Measurements from ENCODE around the gene KRTAP5-11. TPM values are rescaled to one million over a fixed set of nuclear protein-coding genes. Genes with fewer than 3 reads are reported as not detected.
"Not testable (repeated sequence)": the region's sequence is repeated elsewhere in the genome, so short reads cannot be mapped to it uniquely, and the experiment has no call there.

Gene KRTAP5-11
- polyA plus RNA-seq, 1 donor from 2014 or later: not detected

- not testable (repeated sequence) for H3K36me3 Mint-ChIP-seq, H3K9me3 Mint-ChIP-seq, H3K4me1 Mint-ChIP-seq, H3K27ac Mint-ChIP-seq
- peaks cover 28% of the 10 kb centered on the region for H3K27me3 Mint-ChIP-seq
- peak overlapping the region in 1 of 4 donors; percentile 37 for H3K4me3 Mint-ChIP-seq
These were observed 20.5 kb upstream of the KRTAP5-11 start for GRCh38 chr11:71603221-71603620.

GRCh38 chr11:71589546-71589920 lies 6.9 kb upstream of the KRTAP5-11 start:
- H3K36me3 Mint-ChIP-seq, H3K27ac Mint-ChIP-seq, H3K9me3 Mint-ChIP-seq, H3K4me1 Mint-ChIP-seq, H3K27me3 Mint-ChIP-seq, H3K4me3 Mint-ChIP-seq: not testable (repeated sequence)

DNA sequence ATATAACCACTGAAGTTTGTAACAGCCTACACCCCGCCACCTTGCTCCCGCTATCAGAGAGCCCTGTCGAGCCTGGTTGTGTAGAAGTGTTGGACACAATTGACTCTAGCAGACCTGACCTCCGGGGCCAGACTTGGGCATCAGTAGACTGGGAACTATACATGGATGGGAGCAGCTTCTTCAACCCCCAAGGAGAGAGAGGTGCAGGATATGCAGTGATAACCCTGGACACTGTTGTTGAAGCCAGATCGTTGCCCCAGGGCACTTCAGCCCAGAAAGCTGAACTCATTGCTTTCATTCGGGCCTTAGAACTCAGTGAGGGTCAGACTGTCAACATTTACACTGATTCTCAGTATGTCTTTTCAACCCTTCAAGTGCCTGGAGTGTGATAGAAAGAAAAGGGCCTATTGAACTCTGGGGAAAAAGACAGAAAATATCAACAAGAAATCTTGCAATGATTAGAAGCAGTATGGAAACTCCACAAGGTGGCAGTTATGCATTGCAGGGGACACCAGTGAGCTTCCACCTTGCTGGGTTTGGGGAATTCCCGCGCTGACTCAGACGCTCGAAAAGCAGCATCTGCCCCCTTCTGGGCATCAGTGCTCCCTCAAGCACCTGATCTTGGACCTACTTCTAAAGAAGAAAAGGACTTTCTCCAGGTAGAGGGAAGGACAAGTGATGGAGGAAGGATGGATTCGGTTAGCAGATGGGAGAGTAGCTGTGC lies 6.3 kb upstream of the KRTAP5-11 start:
- not testable (repeated sequence) for H3K4me1 Mint-ChIP-seq, H3K36me3 Mint-ChIP-seq, H3K27ac Mint-ChIP-seq, H3K27me3 Mint-ChIP-seq, H3K9me3 Mint-ChIP-seq, H3K4me3 Mint-ChIP-seq

DNA sequence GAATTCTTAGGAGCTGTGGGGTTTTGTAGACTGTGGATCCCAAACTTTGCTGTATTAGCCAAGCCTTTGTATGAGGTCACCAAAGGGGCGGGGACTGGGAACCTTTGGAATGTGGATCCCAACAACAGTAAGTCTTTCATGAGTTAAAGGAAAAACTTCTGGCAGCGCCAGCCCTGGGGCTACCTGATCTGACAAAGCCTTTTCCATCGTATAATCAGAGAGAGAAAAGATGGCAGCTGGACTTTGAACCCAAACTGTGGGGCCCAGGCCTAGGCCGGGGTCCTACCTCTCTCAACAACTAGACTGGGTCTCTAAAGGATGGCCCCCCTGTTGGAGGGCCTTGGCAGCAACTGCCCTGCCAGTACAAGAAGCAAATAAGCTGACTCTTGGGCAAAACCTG lies 5.6 kb upstream of the KRTAP5-11 start:
- H3K4me1 Mint-ChIP-seq, H3K36me3 Mint-ChIP-seq, H3K9me3 Mint-ChIP-seq, H3K27ac Mint-ChIP-seq, H3K4me3 Mint-ChIP-seq, H3K27me3 Mint-ChIP-seq: not testable (repeated sequence)

- not testable (repeated sequence) for H3K9me3 Mint-ChIP-seq, H3K36me3 Mint-ChIP-seq, H3K4me3 Mint-ChIP-seq, H3K4me1 Mint-ChIP-seq, H3K27ac Mint-ChIP-seq
- H3K27me3 Mint-ChIP-seq: peaks cover 12% of the 10 kb centered on the region
These were observed 3.0 kb upstream of the KRTAP5-11 start for GRCh38 chr11:71585673-71586072.

GRCh38 chr11:71582969-71583368 lies 294 bp upstream of the KRTAP5-11 start:
- peaks cover 14% of the 10 kb centered on the region for H3K27me3 Mint-ChIP-seq
- H3K36me3 Mint-ChIP-seq, H3K27ac Mint-ChIP-seq, H3K9me3 Mint-ChIP-seq, H3K4me3 Mint-ChIP-seq, H3K4me1 Mint-ChIP-seq: not testable (repeated sequence)

GRCh38 chr11:71581826-71582225 lies 849 bp downstream of the KRTAP5-11 start:
- Mint-ChIP-seq H3K27me3 (peaks cover 14% of the 10 kb centered on the region), H3K27ac (no peak overlapping the region), H3K4me1 (peaks cover 0 to 5% (median 2%) of the 10 kb centered on the region in 3 donors)

DNA sequence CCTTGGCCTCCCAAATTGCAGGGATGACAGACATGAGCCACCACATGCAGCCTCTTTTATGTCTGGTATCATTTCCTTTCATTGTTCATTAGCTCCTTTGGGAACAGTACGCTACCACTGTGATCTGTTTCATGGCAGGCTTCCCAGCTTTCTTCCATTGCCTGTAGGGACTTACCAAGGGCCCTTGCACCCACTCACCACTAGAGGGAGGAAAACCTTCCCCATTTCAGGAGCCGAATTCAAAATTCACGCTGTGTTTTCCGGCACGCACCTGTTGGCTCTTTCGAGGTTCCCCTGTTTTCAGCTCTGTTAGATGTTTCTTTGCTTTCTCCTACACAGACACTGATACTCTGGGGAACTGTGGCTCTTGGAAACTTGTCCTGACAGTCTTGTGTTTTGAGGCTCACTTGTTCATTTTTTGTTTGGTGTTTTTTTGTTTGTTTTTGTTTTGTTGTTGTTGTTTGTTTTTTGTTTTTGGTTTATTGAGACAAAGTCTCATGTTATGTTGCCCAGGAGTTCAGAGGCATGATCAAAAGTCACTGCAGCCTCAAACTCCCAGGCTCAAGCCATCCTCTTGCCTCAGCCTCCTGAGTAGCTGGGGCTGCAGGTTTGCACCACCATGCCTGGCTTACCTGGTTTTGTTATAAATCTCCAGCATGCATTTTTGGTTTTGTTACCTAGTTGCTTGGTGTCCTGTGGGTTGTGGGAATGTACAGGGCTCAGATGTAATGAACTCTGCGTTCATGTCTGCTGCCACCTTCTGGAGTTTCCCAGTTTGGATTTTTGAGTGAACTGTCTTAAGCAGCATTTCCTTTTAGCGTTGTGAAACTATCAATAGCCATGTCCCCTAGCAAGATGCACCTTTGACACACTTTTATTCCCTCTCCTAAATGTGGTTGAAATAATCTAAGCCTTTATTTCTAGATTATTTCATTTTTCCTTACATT lies 2.3 kb downstream of the KRTAP5-11 start:
- H3K36me3 Mint-ChIP-seq: peaks cover 3% of the 10 kb centered on the region
- no peak overlapping the region for H3K4me3 Mint-ChIP-seq
- peaks cover 14% of the 10 kb centered on the region for H3K27me3 Mint-ChIP-seq
- H3K27ac Mint-ChIP-seq: no peak overlapping the region
- peaks cover 0 to 7% (median 4%) of the 10 kb centered on the region in 3 donors for H3K4me1 Mint-ChIP-seq
- no peaks in the 10 kb centered on the region for H3K9me3 Mint-ChIP-seq

More at GRCh38 chr11:71581826-71582225, 849 bp downstream of the KRTAP5-11 start:
- Mint-ChIP-seq H3K9me3 (no peaks in the 10 kb centered on the region), H3K4me3 (no peak overlapping the region), H3K36me3 (peaks cover 1% of the 10 kb centered on the region)

GRCh38 chr11:71579513-71579912 lies 3.2 kb downstream of the KRTAP5-11 start:
- H3K4me1 Mint-ChIP-seq, H3K9me3 Mint-ChIP-seq, H3K36me3 Mint-ChIP-seq, H3K4me3 Mint-ChIP-seq, H3K27ac Mint-ChIP-seq: not testable (repeated sequence)
- peaks cover 12% of the 10 kb centered on the region for H3K27me3 Mint-ChIP-seq

GRCh38 chr11:71577469-71578004 lies 5.1 kb downstream of the KRTAP5-11 start:
- H3K36me3 Mint-ChIP-seq: peaks cover 3% of the 10 kb centered on the region
- no peaks in the 10 kb centered on the region for H3K9me3 Mint-ChIP-seq
- no peak overlapping the region for H3K4me3 Mint-ChIP-seq
- H3K4me1 Mint-ChIP-seq: peaks cover 0 to 7% (median 4%) of the 10 kb centered on the region in 3 donors
- H3K27ac Mint-ChIP-seq: no peak overlapping the region
- H3K27me3 Mint-ChIP-seq: peaks cover 17% of the 10 kb centered on the region

GRCh38 chr11:71576688-71577465 lies 5.8 kb downstream of the KRTAP5-11 start:
- H3K4me3 Mint-ChIP-seq, H3K4me1 Mint-ChIP-seq, H3K9me3 Mint-ChIP-seq, H3K36me3 Mint-ChIP-seq, H3K27ac Mint-ChIP-seq: not testable (repeated sequence)
- peaks cover 14% of the 10 kb centered on the region for H3K27me3 Mint-ChIP-seq

GRCh38 chr11:71575723-71576424 lies 6.8 kb downstream of the KRTAP5-11 start:
- Mint-ChIP-seq H3K9me3 (no peaks in the 10 kb centered on the region), H3K27me3 (peaks cover 9% of the 10 kb centered on the region), H3K36me3 (peaks cover 2% of the 10 kb centered on the region), H3K27ac (no peak overlapping the region), H3K4me3 (no peak overlapping the region), H3K4me1 (peaks cover 0 to 7% (median 4%) of the 10 kb centered on the region in 3 donors)

DNA sequence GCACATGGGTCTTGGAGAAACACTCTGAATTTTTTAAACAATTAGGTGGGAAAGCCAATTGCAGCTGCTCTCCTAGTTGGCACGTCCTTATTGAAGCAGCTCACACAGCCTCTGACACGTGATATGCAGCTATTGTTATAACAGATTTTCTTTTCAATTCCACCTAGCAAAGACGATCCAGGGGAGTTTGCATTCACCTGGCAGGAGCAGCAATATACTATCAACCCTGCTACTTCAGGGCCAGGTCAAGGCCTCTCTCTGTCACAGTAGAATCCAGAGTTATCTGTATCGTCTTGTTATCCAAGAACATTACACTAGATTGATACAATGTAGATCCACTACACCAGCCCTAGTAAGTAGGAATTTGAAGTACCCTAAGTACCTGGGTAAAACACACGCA lies 8.3 kb downstream of the KRTAP5-11 start:
- H3K4me1 Mint-ChIP-seq: peaks cover 0 to 4% (median 2%) of the 10 kb centered on the region in 3 donors
- peaks cover 0 to 3% (median 0%) of the 10 kb centered on the region in 3 donors for H3K9me3 Mint-ChIP-seq
- H3K4me3 Mint-ChIP-seq: no peak overlapping the region
- H3K27ac Mint-ChIP-seq: no peak overlapping the region
- peaks cover 2% of the 10 kb centered on the region for H3K36me3 Mint-ChIP-seq
- H3K27me3 Mint-ChIP-seq: peaks cover 8% of the 10 kb centered on the region

DNA sequence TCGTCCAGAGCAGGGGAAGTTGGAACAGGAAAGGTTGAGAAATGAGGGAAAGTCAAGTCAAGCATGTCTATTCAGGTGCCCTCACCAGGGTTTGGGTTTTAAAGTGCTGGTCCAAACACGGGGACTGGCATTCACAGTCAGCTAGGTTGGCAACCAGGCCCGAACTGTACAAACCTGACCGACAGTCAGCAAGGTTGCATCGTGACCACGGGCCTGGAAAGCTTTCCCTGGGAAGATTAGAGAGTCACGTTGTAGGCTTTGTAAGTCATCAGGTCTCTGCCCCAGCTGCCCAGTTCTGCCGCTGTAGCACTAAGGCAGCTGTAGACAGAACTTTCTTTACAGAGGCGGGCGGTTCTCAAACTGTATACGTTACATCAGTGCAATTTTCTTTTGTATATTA lies 9.9 kb downstream of the KRTAP5-11 start:
- Mint-ChIP-seq H3K27ac (no peak overlapping the region), H3K9me3 (peaks cover 0 to 3% (median 0%) of the 10 kb centered on the region in 3 donors)

More for the DNA sequence above, 9.9 kb downstream of the KRTAP5-11 start:
- Mint-ChIP-seq H3K36me3 (peaks cover 2% of the 10 kb centered on the region), H3K4me1 (peaks cover 0 to 4% (median 2%) of the 10 kb centered on the region in 3 donors), H3K27me3 (peaks cover 8% of the 10 kb centered on the region), H3K4me3 (no peak overlapping the region)

Data from IgD-negative memory B cell (primary cell).